Parathyroid adenoma (tissue), 2 donors: ENCODE results near the gene APPBP2.

Experiments used
- H2AFZ ChIP-seq: fragments of 300-600 bp; sonication (generic); one replicate; pipeline ENCODE4 v1.7.0; 2017; ENCODE audit warnings: antibody characterized with exemption, mild to moderate bottlenecking
- H3K27ac ChIP-seq: fragments of 300-600 bp; sonication (generic); one replicate; pipeline ENCODE4 v1.7.0; 2017
- H3K27me3 ChIP-seq: fragments of 300-600 bp; sonication (generic); one replicate; pipeline ENCODE4 v1.7.0; 2017; ENCODE audit warnings: low read length; ENCODE audit not compliant: control insufficient read depth, insufficient read depth
- H3K36me3 ChIP-seq: fragments of 300-600 bp; sonication (generic); one replicate; pipeline ENCODE4 v1.7.0; 2017; ENCODE audit warnings: low read length; ENCODE audit not compliant: control insufficient read depth, insufficient read depth
- H3K4me1 ChIP-seq: fragments of 300-600 bp; sonication (generic); one replicate; pipeline ENCODE4 v1.7.0; 2017; ENCODE audit warnings: control low read depth
- H3K4me2 ChIP-seq: fragments of 300-600 bp; sonication (generic); one replicate; pipeline ENCODE4 v1.7.0; 2017; ENCODE audit warnings: low read length
- H3K4me3 ChIP-seq: fragments of 300-600 bp; sonication (generic); one replicate; pipeline ENCODE4 v1.7.0; 2017; ENCODE audit warnings: low read depth, low read length
- H3K79me2 ChIP-seq: fragments of 300-600 bp; sonication (generic); one replicate; pipeline ENCODE4 v1.7.0; 2017; ENCODE audit warnings: control low read depth
- H3K9ac ChIP-seq: fragments of 300-600 bp; sonication (generic); one replicate; pipeline ENCODE4 v1.7.0; 2017; ENCODE audit warnings: mild to moderate bottlenecking
- H3K9me3 ChIP-seq: fragments of 300-600 bp; sonication (generic); one replicate; pipeline ENCODE4 v1.7.0; 2017; ENCODE audit warnings: low read length; ENCODE audit not compliant: control insufficient read depth
- TF ChIP-seq, protein P1 (sequence below): fragments of 300-600 bp; sonication (generic); IDR thresholded peaks from one replicate; pipeline ENCODE4 v1.7.0; 2017; ENCODE audit warnings: antibody characterized with exemption, mild to moderate bottlenecking
- donor health status: primary hyperparathyroidism.

APPBP2 gene

DNA sequence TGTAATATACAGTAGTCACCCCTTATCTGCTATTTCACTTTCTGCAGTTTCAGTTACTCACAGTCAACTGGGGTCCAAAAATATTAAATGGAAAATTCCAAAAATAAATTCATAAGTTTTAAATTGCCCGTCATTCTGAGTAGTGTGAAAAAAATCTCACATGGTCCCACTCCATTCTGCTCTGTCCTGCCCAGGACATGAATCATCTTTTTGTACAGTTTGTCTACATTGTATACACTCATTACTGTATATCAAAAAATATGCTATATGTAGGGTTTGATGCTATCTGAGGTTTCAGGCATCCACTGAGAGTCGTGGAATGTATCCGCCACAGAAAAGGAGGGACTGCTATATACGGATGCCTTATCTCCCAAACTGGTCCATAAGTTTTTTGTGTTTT is 16.0 kb upstream of the APPBP2 start:
- no peaks in the 10 kb centered on the region for H3K36me3 ChIP-seq
- no peak overlapping the region for H3K4me3 ChIP-seq
- TF ChIP-seq, protein P1, sequence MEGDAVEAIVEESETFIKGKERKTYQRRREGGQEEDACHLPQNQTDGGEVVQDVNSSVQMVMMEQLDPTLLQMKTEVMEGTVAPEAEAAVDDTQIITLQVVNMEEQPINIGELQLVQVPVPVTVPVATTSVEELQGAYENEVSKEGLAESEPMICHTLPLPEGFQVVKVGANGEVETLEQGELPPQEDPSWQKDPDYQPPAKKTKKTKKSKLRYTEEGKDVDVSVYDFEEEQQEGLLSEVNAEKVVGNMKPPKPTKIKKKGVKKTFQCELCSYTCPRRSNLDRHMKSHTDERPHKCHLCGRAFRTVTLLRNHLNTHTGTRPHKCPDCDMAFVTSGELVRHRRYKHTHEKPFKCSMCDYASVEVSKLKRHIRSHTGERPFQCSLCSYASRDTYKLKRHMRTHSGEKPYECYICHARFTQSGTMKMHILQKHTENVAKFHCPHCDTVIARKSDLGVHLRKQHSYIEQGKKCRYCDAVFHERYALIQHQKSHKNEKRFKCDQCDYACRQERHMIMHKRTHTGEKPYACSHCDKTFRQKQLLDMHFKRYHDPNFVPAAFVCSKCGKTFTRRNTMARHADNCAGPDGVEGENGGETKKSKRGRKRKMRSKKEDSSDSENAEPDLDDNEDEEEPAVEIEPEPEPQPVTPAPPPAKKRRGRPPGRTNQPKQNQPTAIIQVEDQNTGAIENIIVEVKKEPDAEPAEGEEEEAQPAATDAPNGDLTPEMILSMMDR = no peak
- no peak overlapping the region for H3K4me2 ChIP-seq
- H3K9ac ChIP-seq = no peak overlapping the region
- H2AFZ ChIP-seq = no peak overlapping the region
- H3K79me2 ChIP-seq = no peaks in the 10 kb centered on the region
- no peaks in the 10 kb centered on the region for H3K4me1 ChIP-seq
- no peaks in the 10 kb centered on the region for H3K9me3 ChIP-seq
- H3K27ac ChIP-seq = no peak overlapping the region
- no peaks in the 10 kb centered on the region for H3K27me3 ChIP-seq

DNA sequence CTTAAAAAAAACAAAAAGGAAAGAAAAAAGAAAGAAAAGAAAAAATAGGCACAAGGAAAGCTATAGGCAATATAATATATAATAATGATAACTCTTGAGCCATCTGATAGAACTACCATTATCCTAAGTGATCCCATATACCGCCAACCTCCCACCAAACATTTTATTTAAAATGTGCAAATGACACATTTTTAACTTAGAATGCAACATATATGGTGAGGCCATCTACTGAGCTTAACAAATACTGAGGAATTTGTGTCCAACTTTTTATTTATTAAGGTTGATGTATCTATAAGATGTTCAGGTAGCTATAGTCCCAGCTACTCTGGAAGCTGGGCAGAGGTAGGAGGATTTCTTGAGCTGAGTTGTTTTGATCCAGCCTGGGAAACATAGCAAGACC is 14.4 kb upstream of the APPBP2 start:
- Histone ChIP-seq H3K27me3 (no peaks in the 10 kb centered on the region), H3K9me3 (no peaks in the 10 kb centered on the region), H3K36me3 (no peaks in the 10 kb centered on the region), H3K9ac (no peak overlapping the region), H3K4me3 (no peak overlapping the region), H2AFZ (no peak overlapping the region), H3K79me2 (no peaks in the 10 kb centered on the region), H3K4me2 (no peak overlapping the region), H3K27ac (no peak overlapping the region), H3K4me1 (no peaks in the 10 kb centered on the region)
- TF ChIP-seq, protein P1 = no peak

DNA sequence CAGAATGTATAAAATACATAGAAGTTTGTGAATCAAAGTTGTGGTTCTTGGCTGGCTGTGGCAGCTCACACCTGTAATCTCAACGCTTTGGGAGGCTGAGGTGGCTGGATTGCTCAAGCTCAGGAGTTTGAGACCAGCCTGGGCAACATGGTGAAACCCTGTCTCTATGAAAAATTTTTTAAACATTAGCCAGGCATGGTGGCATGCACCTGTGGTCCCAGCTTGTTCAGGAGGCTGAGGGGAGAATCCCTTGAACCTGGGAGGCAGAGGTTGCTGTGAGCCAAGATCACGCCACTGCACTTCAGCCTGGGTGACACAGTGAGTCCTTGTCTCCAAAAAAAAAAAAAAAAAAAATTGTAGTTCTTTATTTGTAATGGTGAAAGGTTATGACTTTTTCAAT is 13.8 kb upstream of the APPBP2 start:
- TF ChIP-seq, protein P1 = no peak
- H3K4me3 ChIP-seq = no peak overlapping the region
- no peaks in the 10 kb centered on the region for H3K9me3 ChIP-seq
- no peaks in the 10 kb centered on the region for H3K79me2 ChIP-seq
- H3K27me3 ChIP-seq = no peaks in the 10 kb centered on the region
- no peak overlapping the region for H2AFZ ChIP-seq
- H3K4me1 ChIP-seq = no peaks in the 10 kb centered on the region
- no peak overlapping the region for H3K4me2 ChIP-seq
- H3K27ac ChIP-seq = no peak overlapping the region
- no peak overlapping the region for H3K9ac ChIP-seq
- H3K36me3 ChIP-seq = no peaks in the 10 kb centered on the region

DNA sequence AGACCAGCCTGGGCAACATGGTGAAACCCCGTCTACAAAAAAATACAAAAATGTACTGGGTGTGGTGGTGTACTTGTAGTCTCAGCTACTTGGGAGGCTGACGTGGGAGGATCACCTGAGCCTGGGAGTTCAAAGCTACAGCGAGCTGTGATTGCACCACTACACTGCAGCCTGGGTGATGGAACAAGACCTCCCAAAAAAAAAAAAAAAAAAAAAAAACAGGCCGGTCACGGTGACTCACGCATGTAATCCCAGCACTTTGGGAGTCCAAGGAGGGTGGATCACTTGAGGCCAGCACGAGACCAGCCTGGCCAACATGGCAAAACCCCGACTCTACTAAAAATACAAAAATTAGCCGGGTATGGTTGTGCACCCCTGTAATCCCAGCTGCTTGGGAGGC is 12.7 kb upstream of the APPBP2 start:
- no peaks in the 10 kb centered on the region for H3K79me2 ChIP-seq
- H3K4me3 ChIP-seq = no peak overlapping the region
- H3K27ac ChIP-seq = no peak overlapping the region
- H3K4me2 ChIP-seq = no peak overlapping the region
- TF ChIP-seq, protein P1 = no peak
- no peaks in the 10 kb centered on the region for H3K36me3 ChIP-seq
- no peak overlapping the region for H2AFZ ChIP-seq
- no peaks in the 10 kb centered on the region for H3K9me3 ChIP-seq
- no peaks in the 10 kb centered on the region for H3K27me3 ChIP-seq
- H3K4me1 ChIP-seq = no peaks in the 10 kb centered on the region
- H3K9ac ChIP-seq = no peak overlapping the region

DNA sequence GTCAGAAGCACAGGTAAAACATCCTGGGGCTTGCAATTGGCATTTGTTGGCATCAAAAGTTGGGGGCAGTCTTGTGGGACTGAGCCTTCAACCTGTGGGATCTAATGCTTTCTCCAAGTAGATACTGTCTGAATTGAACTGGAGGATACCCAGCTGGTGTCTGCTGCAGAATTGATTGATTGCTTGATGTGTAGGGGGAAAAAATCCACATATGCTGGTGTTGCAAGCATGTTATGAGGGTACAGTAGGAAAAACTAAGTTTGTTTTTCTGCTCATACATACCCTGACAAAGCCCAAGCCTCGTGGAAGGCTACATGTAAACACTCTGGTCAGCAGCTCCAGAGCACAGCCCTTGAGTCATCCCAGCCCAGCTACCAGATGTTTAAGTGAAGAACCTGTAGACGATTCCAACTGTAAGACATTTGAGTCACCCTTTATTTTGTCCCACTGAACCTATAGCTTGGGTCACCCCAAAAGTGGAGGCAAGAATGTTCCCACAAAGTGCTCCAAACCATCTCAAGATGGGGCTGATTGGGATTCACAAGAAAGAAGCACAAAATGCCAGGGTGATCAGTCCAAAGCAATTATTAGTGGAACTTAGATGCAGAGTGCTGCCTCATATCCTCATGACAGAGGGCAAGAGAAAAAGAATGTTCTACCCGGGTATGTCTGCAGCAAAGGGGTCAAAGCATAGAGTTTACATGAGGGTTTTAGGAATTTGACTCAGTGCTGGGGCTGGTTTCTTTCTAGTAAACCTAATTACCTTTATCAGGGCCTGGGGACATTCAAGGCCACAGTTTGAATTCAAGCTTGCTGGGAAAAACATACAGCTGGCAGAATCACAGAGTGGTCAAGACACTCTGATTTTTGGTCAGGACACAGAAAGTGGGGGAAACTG is 9.6 kb upstream of the APPBP2 start:
- no peaks in the 10 kb centered on the region for H3K36me3 ChIP-seq
- no peaks in the 10 kb centered on the region for H3K27me3 ChIP-seq
- no peaks in the 10 kb centered on the region for H3K4me1 ChIP-seq
- H3K9ac ChIP-seq = no peak overlapping the region
- no peak overlapping the region for H2AFZ ChIP-seq
- TF ChIP-seq, protein P1 = no peak
- no peak overlapping the region for H3K4me3 ChIP-seq
- no peaks in the 10 kb centered on the region for H3K9me3 ChIP-seq
- H3K79me2 ChIP-seq = no peaks in the 10 kb centered on the region
- H3K4me2 ChIP-seq = no peak overlapping the region
- H3K27ac ChIP-seq = no peak overlapping the region
